Neural crest cell (in vitro differentiated cells): ENCODE measurements around the gene RPS6KB2. TPM values are rescaled to one million over a fixed set of nuclear protein-coding genes. Genes with fewer than 3 reads are reported as not detected.
"Not testable (repeated sequence)": the region's sequence is repeated elsewhere in the genome, so short reads cannot be mapped to it uniquely, and the experiment has no call there.

ENCODE experiments used
- DNase-seq: peaks from one replicate; pipeline ENCODE4 v3.0.0; 2021; ENCODE audit warnings: low read depth, mixed read lengths, low spot score
- H3K27ac Mint-ChIP-seq: one replicate; pipeline ENCODE4 v1.8.0; 2021; ENCODE audit warnings: mild to moderate bottlenecking, mixed read lengths; ENCODE audit not compliant: unreplicated experiment
- H3K27me3 Mint-ChIP-seq: 2 replicates; pipeline ENCODE4 v1.8.0; 2021; ENCODE audit warnings: low read depth, mild to moderate bottlenecking, mixed read lengths
- H3K36me3 Mint-ChIP-seq: 2 replicates; pipeline ENCODE4 v1.8.0; 2021; ENCODE audit warnings: low read depth, mild to moderate bottlenecking, mixed read lengths
- H3K4me1 Mint-ChIP-seq: 2 replicates; pipeline ENCODE4 v1.8.0; 2021; ENCODE audit warnings: mixed read lengths
- H3K4me3 Mint-ChIP-seq: one replicate; pipeline ENCODE4 v1.8.0; 2021; ENCODE audit warnings: mild to moderate bottlenecking, mixed read lengths
- H3K9me3 Mint-ChIP-seq: 2 replicates; pipeline ENCODE4 v1.8.0; 2021; ENCODE audit warnings: mixed read lengths
- CTCF ChIP-seq: fragments of 200-600 bp; sonication (generic); conservative IDR thresholded peaks from 2 replicates; pipeline ENCODE4 v1.5.0; 2021; ENCODE audit warnings: antibody characterized with exemption, mild to moderate bottlenecking
- total RNA-seq: library from RNA; stranded (reverse); gene quantifications from 2 replicates; pipeline ENCODE4 v1.2.1, GENCODE V29; 2021

Gene RPS6KB2
- total RNA-seq, 1 donor from 2014 or later = 55.0 TPM

GRCh38 chr11:67420646-67421429 lies 7.5 kb upstream of the RPS6KB2 start:
- H3K27ac Mint-ChIP-seq = no peak overlapping the region
- no peaks in the 10 kb centered on the region for H3K36me3 Mint-ChIP-seq
- peak overlapping the region; percentile 72 for H3K4me3 Mint-ChIP-seq
- TF ChIP-seq CTCF = no peak
- DNase-seq = peak; percentile 94
- H3K4me1 Mint-ChIP-seq = peaks cover 18% of the 10 kb centered on the region
- H3K9me3 Mint-ChIP-seq = no peaks in the 10 kb centered on the region
- H3K27me3 Mint-ChIP-seq = peaks cover 22% of the 10 kb centered on the region

- DNase-seq = no peak
- Mint-ChIP-seq H3K4me1 (peaks cover 14% of the 10 kb centered on the region), H3K9me3 (no peaks in the 10 kb centered on the region), H3K27me3 (peaks cover 15% of the 10 kb centered on the region), H3K4me3 (peak overlapping the region; percentile 72), H3K36me3 (no peaks in the 10 kb centered on the region), H3K27ac (no peak overlapping the region)
- no peak for TF ChIP-seq CTCF
Observed at GRCh38 chr11:67421430-67422031, 6.8 kb upstream of the RPS6KB2 start.

GRCh38 chr11:67422891-67423290 lies 5.4 kb upstream of the RPS6KB2 start:
- Mint-ChIP-seq H3K9me3 (no peaks in the 10 kb centered on the region), H3K4me3 (peak overlapping the region; percentile 31), H3K27me3 (peaks cover 5% of the 10 kb centered on the region), H3K27ac (no peak overlapping the region), H3K36me3 (no peaks in the 10 kb centered on the region), H3K4me1 (peaks cover 14% of the 10 kb centered on the region)
- DNase-seq = no peak
- TF ChIP-seq CTCF = no peak

GRCh38 chr11:67423466-67423865 lies 4.8 kb upstream of the RPS6KB2 start:
- DNase-seq = no peak
- no peak overlapping the region for H3K27ac Mint-ChIP-seq
- no peaks in the 10 kb centered on the region for H3K36me3 Mint-ChIP-seq
- peaks cover 18% of the 10 kb centered on the region for H3K4me1 Mint-ChIP-seq
- H3K9me3 Mint-ChIP-seq = no peaks in the 10 kb centered on the region
- no peak for TF ChIP-seq CTCF
- H3K4me3 Mint-ChIP-seq = no peak overlapping the region
- H3K27me3 Mint-ChIP-seq = peaks cover 5% of the 10 kb centered on the region

- H3K4me3 Mint-ChIP-seq = no peak overlapping the region
- peaks cover 5% of the 10 kb centered on the region for H3K27me3 Mint-ChIP-seq
- no peak overlapping the region for H3K27ac Mint-ChIP-seq
- peaks cover 18% of the 10 kb centered on the region for H3K4me1 Mint-ChIP-seq
- TF ChIP-seq CTCF = no peak
- H3K36me3 Mint-ChIP-seq = no peaks in the 10 kb centered on the region
- no peaks in the 10 kb centered on the region for H3K9me3 Mint-ChIP-seq
- DNase-seq = no peak
Observed at GRCh38 chr11:67423891-67424613, 4.2 kb upstream of the RPS6KB2 start.

- Mint-ChIP-seq H3K4me1 (peaks cover 15% of the 10 kb centered on the region), H3K27ac (peak overlapping the region; percentile 45), H3K4me3 (peak overlapping the region; percentile 89)
- H3K36me3 Mint-ChIP-seq, DNase-seq, H3K27me3 Mint-ChIP-seq, H3K9me3 Mint-ChIP-seq: not testable (repeated sequence)
Observed at GRCh38 chr11:67427364-67427859, 882 bp upstream of the RPS6KB2 start.
